Prostate gland (tissue), 2 donors: ENCODE data around the gene ADH1B. TPM values are rescaled to one million over a fixed set of nuclear protein-coding genes. Genes with fewer than 3 reads are reported as not detected.
"Not testable (repeated sequence)": the region's sequence is repeated elsewhere in the genome, so short reads cannot be mapped to it uniquely, and the experiment has no call there.

Experiments used
- DNase-seq: peaks from one replicate; pipeline ENCODE4 v3.0.0-alpha.2; 2019; ENCODE audit warnings: low spot score
- H3K27ac ChIP-seq, 2 donors: fragments of 200-600 bp; sonication (generic); 2 replicates each; pipeline ENCODE4 v1.5.1; 2017 to 2019
- H3K27me3 ChIP-seq: fragments of 200-600 bp; sonication (generic); replicated peaks from 2 replicates; pipeline ENCODE4 v1.5.1; 2019; ENCODE audit not compliant: insufficient read depth
- H3K36me3 ChIP-seq, 2 donors: fragments of 200-600 bp; sonication (generic); 1 replicate in 1 of 2; 2 replicates in 1 of 2; pipeline versions ENCODE4 v1.5.1 to v1.8.1; 2017 to 2019
- H3K4me1 ChIP-seq: fragments of 200-600 bp; sonication (generic); replicated peaks from 2 replicates; pipeline ENCODE4 v1.5.1; 2019
- H3K4me3 ChIP-seq, 2 donors: fragments of 200-600 bp; sonication (generic); 2 replicates each; pipeline ENCODE4 v1.5.1; 2017 to 2019
- H3K9me3 ChIP-seq: fragments of 200-600 bp; sonication (generic); 2 replicates; pipeline ENCODE4 v1.5.1; 2017
- CTCF ChIP-seq, 4 experiments: fragments of 200-600 bp in 2 of 4; fragments of 450-650 bp in 2 of 4; sonication (generic) in 2 of 4; IDR thresholded peaks; 1 replicate in 3 of 4; 2 replicates in 1 of 4; pipeline ENCODE4 v1.5.1; 2016 to 2019; ENCODE audit warnings: antibody characterized with exemption in 4 of 4, mild to moderate bottlenecking in 2 of 4, moderate library complexity in 2 of 4
- POLR2A ChIP-seq: fragments of 450-650 bp; IDR thresholded peaks from one replicate; pipeline ENCODE4 v1.6.1; 2016; ENCODE audit warnings: antibody characterized with exemption, mild to moderate bottlenecking
- POLR2AphosphoS5 ChIP-seq: sonication (generic); formaldehyde crosslinking; IDR thresholded peaks from one replicate; pipeline ENCODE4 v1.6.1; 2017; ENCODE audit warnings: antibody characterized with exemption
- WGBS: methylation state at CpG from one replicate; pipeline ENCODE4 v1.1.5; 2018; 5-methylcytosine and 5-hydroxymethylcytosine counted together
- intact Hi-C: fragments of 100-400 bp; cut with DNase I; formaldehyde crosslinking; loops from one replicate; pipeline ENCODE4 v1.14.2; 2022
- total RNA-seq, 2 donors: library from RNA; depleted of rRNA; stranded (reverse); fragments of >200 nt; gene quantifications; one replicate each; pipeline ENCODE4 v1.1.0, GENCODE V29; 2016

ADH1B gene
- 10 to 100 TPM; 12.8 to 17.3 TPM for total RNA-seq

- no peaks in the 10 kb centered on the region for H3K27me3 ChIP-seq
- no peaks in the 10 kb centered on the region for H3K36me3 ChIP-seq
- H3K4me3 ChIP-seq = no peak within 1 kb of the TSS
- no peak within 1 kb of the TSS for H3K27ac ChIP-seq
- no peak for TF ChIP-seq CTCF (IDR thresholded peaks at IDR 0.05)
- TF ChIP-seq POLR2A = no peak
- TF ChIP-seq POLR2AphosphoS5 = no peak
- no peak for DNase-seq
- WGBS = 54% methylated on average over 8 of the region's 8 CpGs
- no peaks in the 10 kb centered on the region for H3K4me1 ChIP-seq
- no peaks in the 10 kb centered on the region for H3K9me3 ChIP-seq
- intact Hi-C loops = loop anchor here (10.0 kb wide), 1 partner anchor 237 kb away; the partner anchor contains the start of gene ADH5
Measured at GRCh38 chr4:99321241-99322191, at the start of gene ADH1B. TSS of gene ADH1B (minus strand) at chr4:99321401. CDS start at chr4:99321331, 70 bp downstream.

- 47% methylated on average over 2 of the region's 2 CpGs for WGBS
- DNase-seq, H3K36me3 ChIP-seq, intact Hi-C loops, H3K27ac ChIP-seq, H3K27me3 ChIP-seq, H3K4me3 ChIP-seq, H3K9me3 ChIP-seq, H3K4me1 ChIP-seq: not testable (repeated sequence)
Measured at GRCh38 chr4:99367817-99368216, 46.6 kb upstream of the ADH1B start.

- DNase-seq = no peak
- Histone ChIP-seq H3K4me1 (no peaks in the 10 kb centered on the region), H3K27ac (no peak overlapping the region), H3K9me3 (no peaks in the 10 kb centered on the region), H3K4me3 (no peak overlapping the region), H3K27me3 (no peaks in the 10 kb centered on the region), H3K36me3 (no peaks in the 10 kb centered on the region)
- TF ChIP-seq CTCF (IDR thresholded peaks at IDR 0.05) (no peak), POLR2AphosphoS5 (no peak), POLR2A (no peak)
- intact Hi-C loops = no loop called here
- WGBS = 87% methylated on average over 1 of the region's 1 CpG
Measured at GRCh38 chr4:99366491-99366890, 45.3 kb upstream of the ADH1B start.

GRCh38 chr4:99362768-99363167, 41.6 kb upstream of the ADH1B start:
- Histone ChIP-seq H3K4me3 (no peak overlapping the region), H3K27me3 (no peaks in the 10 kb centered on the region), H3K36me3 (no peaks in the 10 kb centered on the region), H3K4me1 (no peaks in the 10 kb centered on the region), H3K9me3 (no peaks in the 10 kb centered on the region), H3K27ac (no peak overlapping the region)
- intact Hi-C loops = no loop called here
- TF ChIP-seq POLR2A (no peak), CTCF (IDR thresholded peaks at IDR 0.05) (no peak), POLR2AphosphoS5 (no peak)
- no peak for DNase-seq

- intact Hi-C loops = no loop called here
- Histone ChIP-seq H3K4me3 (no peak overlapping the region), H3K9me3 (no peaks in the 10 kb centered on the region), H3K27ac (no peak overlapping the region), H3K27me3 (no peaks in the 10 kb centered on the region), H3K4me1 (no peaks in the 10 kb centered on the region), H3K36me3 (no peaks in the 10 kb centered on the region)
- DNase-seq = no peak
- no peak for TF ChIP-seq POLR2AphosphoS5
- no peak for TF ChIP-seq POLR2A
- no peak for TF ChIP-seq CTCF (IDR thresholded peaks at IDR 0.05)
Measured at GRCh38 chr4:99361899-99362275, 40.7 kb upstream of the ADH1B start.
